Hair follicle dermal papilla cell (primary cell): ENCODE measurements around the gene SMAD4. TPM values are rescaled to one million over a fixed set of nuclear protein-coding genes. Genes with fewer than 3 reads are reported as not detected.

Experiments used
- total RNA-seq: library from RNA; depleted of rRNA; stranded (reverse); fragments of >200 nt; gene quantifications from 2 replicates; pipeline ENCODE4 v1.2.3, GENCODE V29; 2012

SMAD4 gene
- 166 and 213 TPM in 2 replicates for total RNA-seq

DNA sequence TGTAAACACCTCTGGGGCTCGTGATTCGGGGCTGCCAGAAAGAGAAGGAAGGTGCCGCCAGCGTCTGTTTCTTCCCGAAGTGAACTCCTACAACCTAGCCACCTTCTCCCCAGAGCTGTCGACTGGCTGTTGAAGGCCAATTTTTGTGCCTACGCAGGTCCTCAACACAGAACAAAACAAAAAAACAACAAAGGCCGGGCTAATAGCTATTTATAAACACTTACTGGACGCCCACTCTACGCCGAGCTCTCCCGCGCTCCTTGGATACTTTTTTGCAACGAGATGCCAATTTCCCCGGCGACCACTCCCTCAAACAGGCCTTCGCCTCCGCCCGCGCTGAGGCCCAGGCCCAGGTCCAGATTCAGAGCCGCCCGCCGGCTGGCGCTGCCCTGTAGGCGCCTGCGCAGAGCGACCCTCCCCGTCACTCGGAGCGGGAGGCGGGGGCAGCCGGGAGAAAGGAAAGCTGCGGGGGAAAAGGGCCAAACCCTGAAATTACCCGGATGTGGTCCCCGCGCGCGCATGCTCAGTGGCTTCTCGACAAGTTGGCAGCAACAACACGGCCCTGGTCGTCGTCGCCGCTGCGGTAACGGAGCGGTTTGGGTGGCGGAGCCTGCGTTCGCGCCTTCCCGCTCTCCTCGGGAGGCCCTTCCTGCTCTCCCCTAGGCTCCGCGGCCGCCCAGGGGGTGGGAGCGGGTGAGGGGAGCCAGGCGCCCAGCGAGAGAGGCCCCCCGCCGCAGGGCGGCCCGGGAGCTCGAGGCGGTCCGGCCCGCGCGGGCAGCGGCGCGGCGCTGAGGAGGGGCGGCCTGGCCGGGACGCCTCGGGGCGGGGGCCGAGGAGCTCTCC, at the start of gene SMAD4:
SMAD4 (plus strand) TSS at position 520 of the 843 bp plus-strand sequence. CDS start 16,834 bp downstream, outside the sequence.

Other genes starting within 250 kb of the SMAD4 start
- 0.16 and 0.73 TPM in 2 replicates for gene MRO, start 210.2 kb upstream of the SMAD4 start, total RNA-seq
- gene ME2, start 151.1 kb upstream of the SMAD4 start, total RNA-seq, result 26.6 and 27.4 TPM in 2 replicates
- 8.4 and 10.1 TPM in 2 replicates for gene ELAC1, start 62.2 kb upstream of the SMAD4 start, total RNA-seq
- 47.7 and 63.0 TPM in 2 replicates for gene MEX3C, start 167.5 kb downstream of the SMAD4 start, total RNA-seq